HG02678 (cell line): Measurements from ENCODE around the gene UBR2.
"Not testable (repeated sequence)": the region's sequence is repeated elsewhere in the genome, so short reads cannot be mapped to it uniquely, and the experiment has no call there.

Experiments
- ATAC-seq: cut with Tn5 transposase; IDR thresholded peaks from one replicate; pipeline ENCODE4 v1.9.1; 2021; ENCODE audit warnings: mild to moderate bottlenecking, moderate library complexity; ENCODE audit not compliant: unreplicated experiment

Gene UBR2

GRCh38 chr6:42690151-42690702 lies 126.4 kb downstream of the UBR2 start:
- ATAC-seq = no peak

GRCh38 chr6:42690872-42691271 lies 127.0 kb downstream of the UBR2 start:
- ATAC-seq = no peak

- ATAC-seq = no peak
Observed at GRCh38 chr6:42692137-42692911, 128.5 kb downstream of the UBR2 start.

GRCh38 chr6:42693725-42694323 lies 130.0 kb downstream of the UBR2 start:
- no peak for ATAC-seq

- no peak for ATAC-seq
Observed at GRCh38 chr6:42694586-42694985, 130.8 kb downstream of the UBR2 start.

GRCh38 chr6:42696526-42697267 lies 132.9 kb downstream of the UBR2 start:
- ATAC-seq = no peak

GRCh38 chr6:42697268-42697655 lies 133.4 kb downstream of the UBR2 start:
- ATAC-seq = no peak

- no peak for ATAC-seq
Observed at GRCh38 chr6:42698217-42698616, 134.4 kb downstream of the UBR2 start.

- ATAC-seq = no peak
Observed at GRCh38 chr6:42702200-42702599, 138.4 kb downstream of the UBR2 start.

- ATAC-seq = not testable (repeated sequence)
Observed at GRCh38 chr6:42702786-42703185, 139.0 kb downstream of the UBR2 start.

- ATAC-seq = no peak
Observed at GRCh38 chr6:42704251-42704936, 140.6 kb downstream of the UBR2 start.

- no peak for ATAC-seq
Observed at GRCh38 chr6:42704937-42705374, 141.1 kb downstream of the UBR2 start.

- no peak for ATAC-seq
Observed at GRCh38 chr6:42707595-42707994, 143.8 kb downstream of the UBR2 start.

GRCh38 chr6:42708096-42708495 lies 144.3 kb downstream of the UBR2 start:
- no peak for ATAC-seq

- no peak for ATAC-seq
Observed at GRCh38 chr6:42709871-42710270, 146.0 kb downstream of the UBR2 start.

GRCh38 chr6:42710316-42710715 lies 146.5 kb downstream of the UBR2 start:
- ATAC-seq = no peak

- no peak for ATAC-seq
Observed at GRCh38 chr6:42711930-42712329, 148.1 kb downstream of the UBR2 start.

- ATAC-seq = no peak
Observed at GRCh38 chr6:42714098-42714761, 150.4 kb downstream of the UBR2 start.

GRCh38 chr6:42715871-42716270 lies 152.0 kb downstream of the UBR2 start:
- no peak for ATAC-seq

GRCh38 chr6:42720739-42721138 lies 156.9 kb downstream of the UBR2 start:
- ATAC-seq = no peak
